GM23338 (cell line): Measurements from ENCODE around the gene CDK14. TPM values are rescaled to one million over a fixed set of nuclear protein-coding genes. Genes with fewer than 3 reads are reported as not detected.

Experiments
- ATAC-seq: fragments of 200-7000 bp; cut with Tn5 transposase; 3 replicates; pipeline ENCODE4 v1.9.1; 2020
- DNase-seq: peaks from one replicate; pipeline ENCODE4 v3.0.0-alpha.2; 2015; ENCODE audit warnings: low spot score
- H2AFZ ChIP-seq: fragments of 200-600 bp; sonication (generic); 2 replicates; pipeline ENCODE4 v1.8.0; 2016; ENCODE audit warnings: antibody characterized with exemption, mild to moderate bottlenecking, moderate library complexity
- H3F3A ChIP-seq: fragments of 200-600 bp; sonication (generic); replicated peaks from 2 replicates; pipeline ENCODE4 v1.8.0; 2017; ENCODE audit warnings: antibody characterized with exemption, mixed run types, low read depth
- H3K27ac ChIP-seq: fragments of 200-600 bp; sonication (generic); 2 replicates; pipeline ENCODE4 v1.6.1; 2016; ENCODE audit warnings: low read depth
- H3K27me3 ChIP-seq: fragments of 200-600 bp; sonication (generic); 2 replicates; pipeline ENCODE4 v1.8.0; 2016; ENCODE audit warnings: mild to moderate bottlenecking, mixed run types, moderate library complexity; ENCODE audit not compliant: insufficient read depth
- H3K36me3 ChIP-seq: fragments of 200-600 bp; sonication (generic); 2 replicates; pipeline ENCODE4 v1.8.0; 2016; ENCODE audit warnings: mild to moderate bottlenecking; ENCODE audit not compliant: insufficient read depth
- H3K4me1 ChIP-seq: fragments of 200-600 bp; sonication (generic); 2 replicates; pipeline ENCODE4 v1.8.0; 2016; ENCODE audit warnings: mild to moderate bottlenecking, moderate library complexity; ENCODE audit not compliant: insufficient read depth
- H3K4me2 ChIP-seq: fragments of 200-600 bp; sonication (generic); 2 replicates; pipeline ENCODE4 v1.7.1; 2017; ENCODE audit warnings: mixed run types
- H3K4me3 ChIP-seq: fragments of 200-600 bp; sonication (generic); 2 replicates; pipeline ENCODE4 v1.6.1; 2016; ENCODE audit warnings: mixed run types
- H3K79me2 ChIP-seq: fragments of 200-600 bp; sonication (generic); replicated peaks from 2 replicates; pipeline ENCODE4 v1.8.0; 2017; ENCODE audit warnings: mild to moderate bottlenecking; ENCODE audit not compliant: insufficient read depth
- H3K9me2 ChIP-seq: fragments of 200-600 bp; sonication (generic); 2 replicates; pipeline ENCODE4 v1.8.0; 2017; ENCODE audit not compliant: insufficient read depth
- H4K20me1 ChIP-seq: fragments of 200-600 bp; sonication (generic); replicated peaks from 2 replicates; pipeline ENCODE4 v1.8.0; 2017; ENCODE audit warnings: mild to moderate bottlenecking; ENCODE audit not compliant: insufficient read depth
- H3K27ac Mint-ChIP-seq: 2 replicates; pipeline ENCODE4 v1.8.0; 2020; ENCODE audit warnings: inconsistent platforms, mild to moderate bottlenecking, moderate library complexity, mixed read lengths
- H3K27me3 Mint-ChIP-seq: 3 replicates; pipeline ENCODE4 v1.8.0; 2022; ENCODE audit warnings: low read depth, mild to moderate bottlenecking, moderate library complexity, mixed read lengths, inconsistent platforms; ENCODE audit not compliant: insufficient read depth, poor library complexity
- H3K36me3 Mint-ChIP-seq: 3 replicates; pipeline ENCODE4 v1.8.0; 2021; ENCODE audit warnings: low read depth, mild to moderate bottlenecking, inconsistent platforms, moderate library complexity, mixed read lengths
- H3K4me1 Mint-ChIP-seq: 3 replicates; pipeline ENCODE4 v1.8.0; 2020; ENCODE audit warnings: mild to moderate bottlenecking, inconsistent platforms, mixed read lengths
- H3K4me3 Mint-ChIP-seq: 3 replicates; pipeline ENCODE4 v1.8.0; 2021; ENCODE audit warnings: moderate library complexity, mild to moderate bottlenecking, inconsistent platforms, mixed read lengths
- H3K9me3 Mint-ChIP-seq: 3 replicates; pipeline ENCODE4 v1.8.0; 2020; ENCODE audit warnings: moderate library complexity, mild to moderate bottlenecking, inconsistent platforms, mixed read lengths
- CREB1 ChIP-seq: fragments of 250-450 bp; sonication (Bioruptor Pico); IDR thresholded peaks from 2 replicates; pipeline ENCODE4 v1.5.0; 2020; ENCODE audit warnings: low read depth, mild to moderate bottlenecking, moderate library complexity
- EZH2 ChIP-seq: fragments of 200-600 bp; sonication (generic); IDR thresholded peaks from one replicate; pipeline ENCODE4 v1.8.0; 2017; ENCODE audit warnings: antibody characterized with exemption, mild to moderate bottlenecking, low read depth; ENCODE audit not compliant: unreplicated experiment
- EZH2phosphoT487 ChIP-seq: fragments of 200-600 bp; sonication (generic); IDR thresholded peaks from one replicate; pipeline ENCODE4 v1.8.1; 2018; ENCODE audit warnings: antibody characterized with exemption; ENCODE audit not compliant: unreplicated experiment
- JUNB ChIP-seq: IDR thresholded peaks from one replicate; pipeline ENCODE4 v1.6.1; 2016; ENCODE audit warnings: antibody characterized with exemption; ENCODE audit not compliant: unreplicated experiment
- NANOG ChIP-seq: IDR thresholded peaks from 2 replicates; pipeline ENCODE4 v1.6.1; 2016; ENCODE audit warnings: antibody characterized with exemption, borderline replicate concordance
- POLR2AphosphoS5 ChIP-seq: IDR thresholded peaks from 2 replicates; pipeline ENCODE4 v1.6.1; 2016; ENCODE audit warnings: antibody characterized with exemption, low read depth
- STAT1 ChIP-seq: IDR thresholded peaks from one replicate; pipeline ENCODE4 v1.6.1; 2016; ENCODE audit warnings: antibody characterized with exemption; ENCODE audit not compliant: unreplicated experiment
- ZNF114 ChIP-seq: fragments of 250-450 bp; sonication (Bioruptor Pico); IDR thresholded peaks from 2 replicates; pipeline ENCODE4 v1.5.0; 2020; ENCODE audit warnings: mild to moderate bottlenecking, moderate library complexity
- ZNF331 ChIP-seq: fragments of 250-450 bp; sonication (Bioruptor Pico); IDR thresholded peaks from 2 replicates; pipeline ENCODE4 v1.5.0; 2020; ENCODE audit warnings: low read depth, mild to moderate bottlenecking, moderate library complexity
- polyA plus RNA-seq: library from polyadenylated mRNA; unstranded; fragments of >200 nt; fragmentation: Nextera tagmentation; extraction: Ambion mirVana; gene quantifications from 2 replicates; pipeline ENCODE4 v1.2.1, GENCODE V29; 2016
- total RNA-seq: library from RNA; depleted of rRNA; stranded (reverse); fragments of >200 nt; shearing (Covaris generic); gene quantifications from 2 replicates; pipeline ENCODE4 v1.2.3, GENCODE V29; 2014
- TF ChIP-seq, protein P1 (sequence below): IDR thresholded peaks from 2 replicates; pipeline ENCODE4 v1.6.1; 2016; ENCODE audit warnings: antibody characterized with exemption
- TF ChIP-seq, protein P2 (sequence below): fragments of 250-450 bp; sonication (Bioruptor Pico); IDR thresholded peaks from 2 replicates; pipeline ENCODE4 v1.5.0; 2020; ENCODE audit warnings: mild to moderate bottlenecking, moderate library complexity
- TF ChIP-seq, protein P3 (sequence below), 2 experiments: fragments of 200-600 bp in 1 of 2; sonication (generic) in 1 of 2; conservative IDR thresholded peaks; 2 replicates each; pipeline versions ENCODE4 v1.5.1 to v1.6.1; 2016 to 2017; ENCODE audit warnings: antibody characterized with exemption in 2 of 2, low read depth in 2 of 2, mild to moderate bottlenecking in 2 of 2, moderate library complexity in 1 of 2

CDK14 gene
- total and polyA plus RNA-seq, 2 experiments from 2014 or later: 11.2 to 24.0 TPM

DNA sequence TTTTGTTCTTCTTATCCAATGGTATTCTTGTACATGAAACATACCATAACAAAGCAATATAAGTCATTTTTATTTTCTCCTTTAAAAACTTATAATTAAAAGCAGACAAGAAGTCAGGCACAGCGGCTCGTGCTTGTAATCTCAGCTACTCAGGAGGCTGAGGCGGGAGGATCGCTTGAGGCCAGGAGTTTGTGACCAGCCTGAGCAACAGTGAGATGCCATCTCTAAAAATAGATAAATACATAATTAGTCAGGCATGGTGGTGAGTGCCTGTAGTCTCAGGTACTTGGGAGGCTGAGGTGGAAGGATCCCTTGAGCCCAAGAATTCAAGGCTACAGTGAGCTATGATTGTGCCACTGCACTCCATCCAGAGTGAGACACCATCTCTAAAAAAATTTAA, 473.0 kb downstream of the CDK14 start:
- no peak overlapping the region for H3K4me3 Mint-ChIP-seq
- H3K4me1 ChIP-seq: peaks cover 5% of the 10 kb centered on the region; the same call in 1 of the 2 replicates
- no peaks in the 10 kb centered on the region for H3K27me3 ChIP-seq
- no peak overlapping the region for H3K27ac ChIP-seq
- no peak overlapping the region for H2AFZ ChIP-seq
- no peak for ATAC-seq
- H3K27ac Mint-ChIP-seq: no peak overlapping the region
- H3K9me3 Mint-ChIP-seq: no peaks in the 10 kb centered on the region; the same call in 2 of the 3 replicates
- peaks cover 9% of the 10 kb centered on the region for H3K36me3 Mint-ChIP-seq
- H3K79me2 ChIP-seq: no peaks in the 10 kb centered on the region
- no peak overlapping the region for H3K4me3 ChIP-seq
- TF ChIP-seq STAT1 (no peak), ZNF114 (CRISPR knock-in tag) (no peak), EZH2 (no peak), JUNB (no peak), ZNF331 (CRISPR knock-in tag) (no peak), EZH2phosphoT487 (no peak)
- TF ChIP-seq, protein P1, sequence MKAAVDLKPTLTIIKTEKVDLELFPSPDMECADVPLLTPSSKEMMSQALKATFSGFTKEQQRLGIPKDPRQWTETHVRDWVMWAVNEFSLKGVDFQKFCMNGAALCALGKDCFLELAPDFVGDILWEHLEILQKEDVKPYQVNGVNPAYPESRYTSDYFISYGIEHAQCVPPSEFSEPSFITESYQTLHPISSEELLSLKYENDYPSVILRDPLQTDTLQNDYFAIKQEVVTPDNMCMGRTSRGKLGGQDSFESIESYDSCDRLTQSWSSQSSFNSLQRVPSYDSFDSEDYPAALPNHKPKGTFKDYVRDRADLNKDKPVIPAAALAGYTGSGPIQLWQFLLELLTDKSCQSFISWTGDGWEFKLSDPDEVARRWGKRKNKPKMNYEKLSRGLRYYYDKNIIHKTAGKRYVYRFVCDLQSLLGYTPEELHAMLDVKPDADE: no peak
- H4K20me1 ChIP-seq: no peaks in the 10 kb centered on the region; the same call in 1 of the 2 replicates
- 0 out of 2 replicates have a peak, but pooled peaks cover 6% of the 10 kb centered on the region for H3K9me2 ChIP-seq
- H3K27me3 Mint-ChIP-seq: peaks cover 2% of the 10 kb centered on the region
- no peaks in the 10 kb centered on the region for H3F3A ChIP-seq
- no peaks in the 10 kb centered on the region for H3K36me3 ChIP-seq
- no peak for DNase-seq
- H3K4me2 ChIP-seq: no peak overlapping the region
- H3K4me1 Mint-ChIP-seq: peaks cover 10% of the 10 kb centered on the region

- Histone ChIP-seq H3K4me3 (no peak overlapping the region), H3K9me2 (no peaks in the 10 kb centered on the region), H3K4me1 (no peaks in the 10 kb centered on the region), H3K27me3 (no peaks in the 10 kb centered on the region), H3K27ac (no peak overlapping the region), H3K4me2 (no peak overlapping the region), H3K79me2 (no peaks in the 10 kb centered on the region), H4K20me1 (no peaks in the 10 kb centered on the region), H3K36me3 (no peaks in the 10 kb centered on the region), H2AFZ (no peak overlapping the region), H3F3A (no peaks in the 10 kb centered on the region)
- H3K4me3 Mint-ChIP-seq: no peak overlapping the region
- peaks cover 5% of the 10 kb centered on the region; the same call in 2 of the 3 replicates for H3K4me1 Mint-ChIP-seq
- ATAC-seq (no peak), DNase-seq (no peak)
- no peaks in the 10 kb centered on the region for H3K36me3 Mint-ChIP-seq
- H3K27ac Mint-ChIP-seq: no peak overlapping the region
- no peaks in the 10 kb centered on the region for H3K9me3 Mint-ChIP-seq
- H3K27me3 Mint-ChIP-seq: no peaks in the 10 kb centered on the region
- TF ChIP-seq EZH2 (no peak), POLR2AphosphoS5 (no peak), ZNF331 (CRISPR knock-in tag) (no peak), NANOG (no peak), JUNB (no peak), CREB1 (CRISPR knock-in tag) (no peak), EZH2phosphoT487 (no peak), ZNF114 (CRISPR knock-in tag) (no peak)
- TF ChIP-seq, protein P1: no peak
- TF ChIP-seq, protein P2, sequence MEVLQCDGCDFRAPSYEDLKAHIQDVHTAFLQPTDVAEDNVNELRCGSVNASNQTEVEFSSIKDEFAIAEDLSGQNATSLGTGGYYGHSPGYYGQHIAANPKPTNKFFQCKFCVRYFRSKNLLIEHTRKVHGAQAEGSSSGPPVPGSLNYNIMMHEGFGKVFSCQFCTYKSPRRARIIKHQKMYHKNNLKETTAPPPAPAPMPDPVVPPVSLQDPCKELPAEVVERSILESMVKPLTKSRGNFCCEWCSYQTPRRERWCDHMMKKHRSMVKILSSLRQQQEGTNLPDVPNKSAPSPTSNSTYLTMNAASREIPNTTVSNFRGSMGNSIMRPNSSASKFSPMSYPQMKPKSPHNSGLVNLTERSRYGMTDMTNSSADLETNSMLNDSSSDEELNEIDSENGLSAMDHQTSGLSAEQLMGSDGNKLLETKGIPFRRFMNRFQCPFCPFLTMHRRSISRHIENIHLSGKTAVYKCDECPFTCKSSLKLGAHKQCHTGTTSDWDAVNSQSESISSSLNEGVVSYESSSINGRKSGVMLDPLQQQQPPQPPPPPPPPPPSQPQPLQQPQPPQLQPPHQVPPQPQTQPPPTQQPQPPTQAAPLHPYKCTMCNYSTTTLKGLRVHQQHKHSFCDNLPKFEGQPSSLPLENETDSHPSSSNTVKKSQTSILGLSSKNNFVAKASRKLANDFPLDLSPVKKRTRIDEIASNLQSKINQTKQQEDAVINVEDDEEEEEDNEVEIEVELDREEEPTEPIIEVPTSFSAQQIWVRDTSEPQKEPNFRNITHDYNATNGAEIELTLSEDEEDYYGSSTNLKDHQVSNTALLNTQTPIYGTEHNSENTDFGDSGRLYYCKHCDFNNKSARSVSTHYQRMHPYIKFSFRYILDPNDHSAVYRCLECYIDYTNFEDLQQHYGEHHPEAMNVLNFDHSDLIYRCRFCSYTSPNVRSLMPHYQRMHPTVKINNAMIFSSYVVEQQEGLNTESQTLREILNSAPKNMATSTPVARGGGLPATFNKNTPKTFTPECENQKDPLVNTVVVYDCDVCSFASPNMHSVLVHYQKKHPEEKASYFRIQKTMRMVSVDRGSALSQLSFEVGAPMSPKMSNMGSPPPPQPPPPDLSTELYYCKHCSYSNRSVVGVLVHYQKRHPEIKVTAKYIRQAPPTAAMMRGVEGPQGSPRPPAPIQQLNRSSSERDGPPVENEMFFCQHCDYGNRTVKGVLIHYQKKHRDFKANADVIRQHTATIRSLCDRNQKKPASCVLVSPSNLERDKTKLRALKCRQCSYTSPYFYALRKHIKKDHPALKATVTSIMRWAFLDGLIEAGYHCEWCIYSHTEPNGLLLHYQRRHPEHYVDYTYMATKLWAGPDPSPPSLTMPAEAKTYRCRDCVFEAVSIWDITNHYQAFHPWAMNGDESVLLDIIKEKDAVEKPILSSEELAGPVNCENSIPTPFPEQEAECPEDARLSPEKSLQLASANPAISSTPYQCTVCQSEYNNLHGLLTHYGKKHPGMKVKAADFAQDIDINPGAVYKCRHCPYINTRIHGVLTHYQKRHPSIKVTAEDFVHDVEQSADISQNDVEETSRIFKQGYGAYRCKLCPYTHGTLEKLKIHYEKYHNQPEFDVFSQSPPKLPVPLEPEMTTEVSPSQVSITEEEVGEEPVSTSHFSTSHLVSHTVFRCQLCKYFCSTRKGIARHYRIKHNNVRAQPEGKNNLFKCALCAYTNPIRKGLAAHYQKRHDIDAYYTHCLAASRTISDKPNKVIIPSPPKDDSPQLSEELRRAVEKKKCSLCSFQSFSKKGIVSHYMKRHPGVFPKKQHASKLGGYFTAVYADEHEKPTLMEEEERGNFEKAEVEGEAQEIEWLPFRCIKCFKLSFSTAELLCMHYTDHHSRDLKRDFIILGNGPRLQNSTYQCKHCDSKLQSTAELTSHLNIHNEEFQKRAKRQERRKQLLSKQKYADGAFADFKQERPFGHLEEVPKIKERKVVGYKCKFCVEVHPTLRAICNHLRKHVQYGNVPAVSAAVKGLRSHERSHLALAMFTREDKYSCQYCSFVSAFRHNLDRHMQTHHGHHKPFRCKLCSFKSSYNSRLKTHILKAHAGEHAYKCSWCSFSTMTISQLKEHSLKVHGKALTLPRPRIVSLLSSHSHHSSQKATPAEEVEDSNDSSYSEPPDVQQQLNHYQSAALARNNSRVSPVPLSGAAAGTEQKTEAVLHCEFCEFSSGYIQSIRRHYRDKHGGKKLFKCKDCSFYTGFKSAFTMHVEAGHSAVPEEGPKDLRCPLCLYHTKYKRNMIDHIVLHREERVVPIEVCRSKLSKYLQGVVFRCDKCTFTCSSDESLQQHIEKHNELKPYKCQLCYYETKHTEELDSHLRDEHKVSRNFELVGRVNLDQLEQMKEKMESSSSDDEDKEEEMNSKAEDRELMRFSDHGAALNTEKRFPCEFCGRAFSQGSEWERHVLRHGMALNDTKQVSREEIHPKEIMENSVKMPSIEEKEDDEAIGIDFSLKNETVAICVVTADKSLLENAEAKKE (CRISPR knock-in tag): no peak
- TF ChIP-seq, protein P3, sequence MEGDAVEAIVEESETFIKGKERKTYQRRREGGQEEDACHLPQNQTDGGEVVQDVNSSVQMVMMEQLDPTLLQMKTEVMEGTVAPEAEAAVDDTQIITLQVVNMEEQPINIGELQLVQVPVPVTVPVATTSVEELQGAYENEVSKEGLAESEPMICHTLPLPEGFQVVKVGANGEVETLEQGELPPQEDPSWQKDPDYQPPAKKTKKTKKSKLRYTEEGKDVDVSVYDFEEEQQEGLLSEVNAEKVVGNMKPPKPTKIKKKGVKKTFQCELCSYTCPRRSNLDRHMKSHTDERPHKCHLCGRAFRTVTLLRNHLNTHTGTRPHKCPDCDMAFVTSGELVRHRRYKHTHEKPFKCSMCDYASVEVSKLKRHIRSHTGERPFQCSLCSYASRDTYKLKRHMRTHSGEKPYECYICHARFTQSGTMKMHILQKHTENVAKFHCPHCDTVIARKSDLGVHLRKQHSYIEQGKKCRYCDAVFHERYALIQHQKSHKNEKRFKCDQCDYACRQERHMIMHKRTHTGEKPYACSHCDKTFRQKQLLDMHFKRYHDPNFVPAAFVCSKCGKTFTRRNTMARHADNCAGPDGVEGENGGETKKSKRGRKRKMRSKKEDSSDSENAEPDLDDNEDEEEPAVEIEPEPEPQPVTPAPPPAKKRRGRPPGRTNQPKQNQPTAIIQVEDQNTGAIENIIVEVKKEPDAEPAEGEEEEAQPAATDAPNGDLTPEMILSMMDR (conservative IDR thresholded peaks at IDR 0.05; ENCODE audit: low read depth in 2 of 2): no peak
These were observed 483.4 kb downstream of the CDK14 start for GRCh38 chr7:91079487-91079886.
